GM12891 (cell line): ENCODE measurements around the gene KDM4B.

Experiments
- POLR2A ChIP-seq: IDR thresholded peaks from 2 replicates; pipeline ENCODE4 v1.6.1; 2011; ENCODE audit warnings: low read depth, low read length, control low read depth
- POLR2AphosphoS5 ChIP-seq: IDR thresholded peaks from 2 replicates; pipeline ENCODE4 v1.6.1; 2011; ENCODE audit warnings: low read depth, low read length, control low read depth

- TF ChIP-seq POLR2AphosphoS5 (no peak), POLR2A (no peak)
Measured at GRCh38 chr19:5085566-5085965, 116.7 kb downstream of the KDM4B start.
